ENCODE results near the gene GPC6. TPM values are rescaled to one million over a fixed set of nuclear protein-coding genes. Genes with fewer than 3 reads are reported as not detected.

The GPC6 gene
- total RNA-seq, 1 experiment from 2014 or later: not detected

GRCh38 chr13:93377196-93377595 is 150.6 kb downstream of the GPC6 start:
- BruUV-seq (replicated peaks): no TSS peak
- Histone ChIP-seq H3K4me3 (no peak overlapping the region), H3K27ac (no peak overlapping the region), H3K36me3 (ENCODE audit: low read depth) (no peaks in the 10 kb centered on the region), H3K27me3 (ENCODE audit: insufficient read depth, low read depth) (no peaks in the 10 kb centered on the region), H3F3A (ENCODE audit: insufficient read depth, low read depth) (no peaks in the 10 kb centered on the region), H3K9me3 (ENCODE audit: insufficient read depth, low read depth) (no peaks in the 10 kb centered on the region), H4K20me1 (ENCODE audit: insufficient read depth) (no peaks in the 10 kb centered on the region), H3K4me1 (replicated peaks; ENCODE audit: insufficient read depth) (no peaks in the 10 kb centered on the region), H2AFZ (no peak overlapping the region), H3K9me2 (ENCODE audit: insufficient read depth) (no peaks in the 10 kb centered on the region), H3K4me2 (no peak overlapping the region), H3K79me2 (ENCODE audit: low read depth) (no peaks in the 10 kb centered on the region)
- intact Hi-C loops (cut with micrococcal nuclease; ENCODE audit: unreplicated experiment): no loop called here
- no peak for DNase-seq
- TF ChIP-seq CTCF (conservative IDR thresholded peaks at IDR 0.05): no peak
- no peak for TF ChIP-seq EZH2 (IDR thresholded peaks at IDR 0.05; ENCODE audit: low read depth)
- ChIA-PET POLR2A (ENCODE audit: unreplicated experiment) (no interaction called here), CTCF (no interaction called here)

- no peak overlapping the region for H2AFZ ChIP-seq
- no peaks in the 10 kb centered on the region for H3K79me2 ChIP-seq (ENCODE audit: low read depth)
- H3K9me3 ChIP-seq (ENCODE audit: insufficient read depth, low read depth): no peaks in the 10 kb centered on the region
- no peaks in the 10 kb centered on the region for H3F3A ChIP-seq (ENCODE audit: insufficient read depth, low read depth)
- TF ChIP-seq CTCF (conservative IDR thresholded peaks at IDR 0.05) (no peak), EZH2 (IDR thresholded peaks at IDR 0.05; ENCODE audit: low read depth) (no peak)
- no peak overlapping the region for H3K27ac ChIP-seq
- H3K9me2 ChIP-seq (ENCODE audit: insufficient read depth): no peaks in the 10 kb centered on the region
- intact Hi-C loops (cut with micrococcal nuclease; ENCODE audit: unreplicated experiment): no loop called here
- no peaks in the 10 kb centered on the region for H4K20me1 ChIP-seq (ENCODE audit: insufficient read depth)
- H3K27me3 ChIP-seq (ENCODE audit: insufficient read depth, low read depth): no peaks in the 10 kb centered on the region
- ChIA-PET CTCF (no interaction called here), POLR2A (ENCODE audit: unreplicated experiment) (no interaction called here)
- H3K4me1 ChIP-seq (replicated peaks; ENCODE audit: insufficient read depth): no peaks in the 10 kb centered on the region
- DNase-seq: no peak
- H3K4me3 ChIP-seq: no peak overlapping the region
- H3K4me2 ChIP-seq: no peak overlapping the region
- H3K36me3 ChIP-seq (ENCODE audit: low read depth): no peaks in the 10 kb centered on the region
- no TSS peak for BruUV-seq (replicated peaks)
These were observed 151.6 kb downstream of the GPC6 start for GRCh38 chr13:93378184-93378583.

- no TSS peak for BruUV-seq (replicated peaks)
- no peak overlapping the region for H3K4me3 ChIP-seq
- CTCF ChIA-PET: no interaction called here
These were observed 159.5 kb downstream of the GPC6 start for GRCh38 chr13:93386116-93386515.

More at GRCh38 chr13:93386116-93386515, 159.5 kb downstream of the GPC6 start:
- Histone ChIP-seq H3K27ac (no peak overlapping the region), H3K27me3 (ENCODE audit: insufficient read depth, low read depth) (no peaks in the 10 kb centered on the region), H4K20me1 (ENCODE audit: insufficient read depth) (no peaks in the 10 kb centered on the region), H3K36me3 (ENCODE audit: low read depth) (no peaks in the 10 kb centered on the region), H3F3A (ENCODE audit: insufficient read depth, low read depth) (no peaks in the 10 kb centered on the region), H2AFZ (no peak overlapping the region), H3K4me1 (replicated peaks; ENCODE audit: insufficient read depth) (no peaks in the 10 kb centered on the region), H3K9me3 (ENCODE audit: insufficient read depth, low read depth) (no peaks in the 10 kb centered on the region), H3K79me2 (ENCODE audit: low read depth) (no peaks in the 10 kb centered on the region), H3K4me2 (no peak overlapping the region), H3K9me2 (ENCODE audit: insufficient read depth) (no peaks in the 10 kb centered on the region; the same call in 1 of the 2 replicates)
- POLR2A ChIA-PET (ENCODE audit: unreplicated experiment): no interaction called here
- TF ChIP-seq CTCF (conservative IDR thresholded peaks at IDR 0.05) (no peak), EZH2 (IDR thresholded peaks at IDR 0.05; ENCODE audit: low read depth) (no peak)
- no peak for DNase-seq
- intact Hi-C loops (cut with micrococcal nuclease; ENCODE audit: unreplicated experiment): no loop called here
